Liver (tissue), 3 donors: ENCODE data around the gene MRPL55.

ENCODE experiments used
- CTCF ChIP-seq: fragments of 150-350 bp; IDR thresholded peaks from 2 replicates; pipeline ENCODE4 v1.5.1; 2017; ENCODE audit warnings: improper control_type of control experiment, low read depth, low read length; ENCODE audit not compliant: missing input control
- FOXA2 ChIP-seq: IDR thresholded peaks from 2 replicates; pipeline ENCODE4 v1.6.1; 2016; ENCODE audit warnings: antibody characterized with exemption
- HNF4A ChIP-seq, 2 donors: conservative IDR thresholded peaks; 2 replicates each; pipeline ENCODE4 v1.6.1; 2016; ENCODE audit warnings: antibody characterized with exemption in 2 of 2, mild to moderate bottlenecking in 2 of 2
- JUND ChIP-seq, 2 donors: IDR thresholded peaks; 2 replicates each; pipeline ENCODE4 v1.6.1; 2016; ENCODE audit warnings: antibody characterized with exemption in 2 of 2
- RAD21 ChIP-seq, 2 donors: IDR thresholded peaks; 2 replicates each; pipeline ENCODE4 v1.6.1; 2016; ENCODE audit warnings: antibody characterized with exemption in 2 of 2, mild to moderate bottlenecking in 2 of 2
- REST ChIP-seq: IDR thresholded peaks from 2 replicates; pipeline ENCODE4 v1.6.1; 2016; ENCODE audit warnings: antibody characterized with exemption, mild to moderate bottlenecking
- YY1 ChIP-seq: IDR thresholded peaks from 2 replicates; pipeline ENCODE4 v1.6.1; 2016; ENCODE audit warnings: antibody characterized with exemption, mild to moderate bottlenecking
- TF ChIP-seq, protein P1 (sequence below): IDR thresholded peaks from 2 replicates; pipeline ENCODE4 v1.6.1; 2016; ENCODE audit warnings: antibody characterized with exemption
- donor health status: healthy.
- donor health status: healthy.

DNA sequence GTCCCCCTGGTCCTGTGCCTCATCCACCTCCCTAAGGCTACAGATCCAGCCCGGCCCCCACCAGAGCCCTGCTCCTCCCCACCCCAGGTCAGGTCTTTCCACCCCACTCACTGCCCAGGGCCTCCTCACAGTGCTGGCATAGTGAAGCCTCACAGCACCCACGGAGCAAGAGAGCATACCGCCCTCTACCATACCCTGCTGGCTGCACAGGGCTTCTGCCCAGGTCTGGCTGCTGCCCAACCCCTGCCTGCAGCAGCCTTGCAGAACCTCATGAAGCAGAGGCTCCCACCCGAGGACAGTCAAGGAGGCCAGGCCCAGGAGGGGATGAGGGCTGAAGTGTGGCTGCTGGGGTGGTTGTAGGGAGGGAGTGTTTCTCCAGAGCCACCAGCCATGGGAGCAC lies 46.3 kb downstream of the MRPL55 start:
- TF ChIP-seq CTCF: no peak
- TF ChIP-seq, protein P1, sequence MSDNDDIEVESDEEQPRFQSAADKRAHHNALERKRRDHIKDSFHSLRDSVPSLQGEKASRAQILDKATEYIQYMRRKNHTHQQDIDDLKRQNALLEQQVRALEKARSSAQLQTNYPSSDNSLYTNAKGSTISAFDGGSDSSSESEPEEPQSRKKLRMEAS: no peak
- no peak for TF ChIP-seq JUND (IDR thresholded peaks at IDR 0.05)
- no peak for TF ChIP-seq FOXA2
- no peak for TF ChIP-seq RAD21 (IDR thresholded peaks at IDR 0.05)
- no peak for TF ChIP-seq REST
- no peak for TF ChIP-seq HNF4A (conservative IDR thresholded peaks at IDR 0.05)
- no peak for TF ChIP-seq YY1
